H9 (cell line): ENCODE results near the gene C10orf71. TPM values are rescaled to one million over a fixed set of nuclear protein-coding genes. Genes with fewer than 3 reads are reported as not detected.

Source experiments
- DNase-seq: peaks from one replicate; pipeline ENCODE4 v3.0.0-alpha.2; 2017
- H2AFZ ChIP-seq: one replicate; pipeline ENCODE4 v1.6.1; 2013; ENCODE audit warnings: mild to moderate bottlenecking, low read length, control low read depth, moderate library complexity
- H2AK5ac ChIP-seq: 2 replicates; pipeline ENCODE4 v1.6.1; 2013; ENCODE audit warnings: low read length, control low read depth, mixed read lengths; ENCODE audit not compliant: insufficient read length
- H2BK120ac ChIP-seq: one replicate; pipeline ENCODE4 v1.6.1; 2013; ENCODE audit warnings: low read depth, mild to moderate bottlenecking, low read length, control low read depth, inconsistent platforms; ENCODE audit not compliant: poor library complexity, severe bottlenecking
- H2BK12ac ChIP-seq: 2 replicates; pipeline ENCODE4 v1.6.1; 2013; ENCODE audit warnings: low read length, control low read depth, mixed read lengths, low read depth; ENCODE audit not compliant: insufficient read length
- H2BK15ac ChIP-seq: 2 replicates; pipeline ENCODE4 v1.6.1; 2013; ENCODE audit warnings: low read depth, low read length, control low read depth
- H2BK20ac ChIP-seq: one replicate; pipeline ENCODE4 v1.6.1; 2013; ENCODE audit warnings: low read depth, mild to moderate bottlenecking, low read length, control low read depth, inconsistent platforms; ENCODE audit not compliant: poor library complexity, severe bottlenecking
- H2BK5ac ChIP-seq: 2 replicates; pipeline ENCODE4 v1.6.1; 2013; ENCODE audit warnings: low read length, control low read depth, mixed read lengths; ENCODE audit not compliant: insufficient read length
- H3K14ac ChIP-seq: 2 replicates; pipeline ENCODE4 v1.6.1; 2013; ENCODE audit warnings: low read length, control low read depth; ENCODE audit not compliant: insufficient read depth
- H3K18ac ChIP-seq: 2 replicates; pipeline ENCODE4 v1.6.1; 2013; ENCODE audit warnings: low read depth, mild to moderate bottlenecking, mixed read lengths, low read length, control low read depth; ENCODE audit not compliant: insufficient read length
- H3K23ac ChIP-seq: 2 replicates; pipeline ENCODE4 v1.6.1; 2013; ENCODE audit warnings: low read length, control low read depth, mixed read lengths, low read depth; ENCODE audit not compliant: insufficient read length
- H3K23me2 ChIP-seq: 2 replicates; pipeline ENCODE4 v1.6.1; 2013; ENCODE audit warnings: low read depth, mild to moderate bottlenecking, mixed read lengths, low read length, control low read depth; ENCODE audit not compliant: insufficient read length, poor library complexity, severe bottlenecking
- H3K27ac ChIP-seq: 2 replicates; pipeline ENCODE4 v1.5.1; 2013; ENCODE audit warnings: low read length, control low read depth, mixed read lengths, low read depth; ENCODE audit not compliant: insufficient read length
- H3K27me3 ChIP-seq: 2 replicates; pipeline ENCODE4 v1.6.1; 2013; ENCODE audit warnings: low read length, control low read depth, inconsistent platforms; ENCODE audit not compliant: insufficient read depth
- H3K4ac ChIP-seq: 2 replicates; pipeline ENCODE4 v1.6.1; 2013; ENCODE audit warnings: low read depth, mild to moderate bottlenecking, control low read depth, inconsistent platforms, low read length, moderate library complexity
- H3K4me1 ChIP-seq: 2 replicates; pipeline ENCODE4 v1.6.1; 2013; ENCODE audit warnings: low read length, control low read depth, inconsistent platforms; ENCODE audit not compliant: insufficient read depth
- H3K4me2 ChIP-seq: 2 replicates; pipeline ENCODE4 v1.6.1; 2013; ENCODE audit warnings: low read length, control low read depth, mixed read lengths; ENCODE audit not compliant: insufficient read length, insufficient read depth
- H3K56ac ChIP-seq: 2 replicates; pipeline ENCODE4 v1.6.1; 2013; ENCODE audit warnings: low read depth, mild to moderate bottlenecking, mixed read lengths, low read length, control low read depth; ENCODE audit not compliant: insufficient read length
- H3K79me1 ChIP-seq: 2 replicates; pipeline ENCODE4 v1.6.1; 2013; ENCODE audit warnings: low read depth, mild to moderate bottlenecking, moderate library complexity, low read length, control low read depth, inconsistent platforms; ENCODE audit not compliant: insufficient read depth, poor library complexity, severe bottlenecking
- H3K79me2 ChIP-seq: 2 replicates; pipeline ENCODE4 v1.6.1; 2013; ENCODE audit warnings: low read length, control low read depth, inconsistent platforms; ENCODE audit not compliant: insufficient read depth
- H3K9ac ChIP-seq: 2 replicates; pipeline ENCODE4 v1.6.1; 2013; ENCODE audit warnings: low read length, control low read depth, mixed read lengths; ENCODE audit not compliant: insufficient read length; ENCODE audit errors: extremely low read depth
- H3K9me3 ChIP-seq: one replicate; pipeline ENCODE4 v1.6.1; 2013; ENCODE audit warnings: low read depth, low read length, inconsistent platforms; ENCODE audit not compliant: control insufficient read depth
- H3T11ph ChIP-seq: one replicate; pipeline ENCODE4 v1.6.1; 2013; ENCODE audit warnings: mild to moderate bottlenecking, low read length, control low read depth, inconsistent platforms
- H4K20me1 ChIP-seq: one replicate; pipeline ENCODE4 v1.6.1; 2013; ENCODE audit not compliant: control insufficient read depth, insufficient read length, insufficient read depth
- H4K5ac ChIP-seq: 2 replicates; pipeline ENCODE4 v1.6.1; 2013; ENCODE audit warnings: low read depth, mild to moderate bottlenecking, mixed read lengths, low read length, control low read depth; ENCODE audit not compliant: insufficient read length
- H4K8ac ChIP-seq: replicated peaks from 2 replicates; pipeline ENCODE4 v1.6.1; 2013; ENCODE audit warnings: low read length, control low read depth, mixed read lengths, low read depth; ENCODE audit not compliant: insufficient read length
- H4K91ac ChIP-seq: 2 replicates; pipeline ENCODE4 v1.6.1; 2013; ENCODE audit warnings: low read depth, mild to moderate bottlenecking, moderate library complexity, mixed read lengths, low read length, control low read depth; ENCODE audit not compliant: insufficient read length
- H3K27ac Mint-ChIP-seq, 3 experiments: 2 replicates in 2 of 3; 3 replicates in 1 of 3; pipeline ENCODE4 v1.8.0; 2020 to 2021; ENCODE audit warnings: mixed read lengths in 3 of 3, mild to moderate bottlenecking in 1 of 3, moderate library complexity in 1 of 3
- H3K27me3 Mint-ChIP-seq: 2 replicates; pipeline ENCODE4 v1.8.0; 2021; ENCODE audit warnings: low read depth, mild to moderate bottlenecking, moderate library complexity, mixed read lengths
- H3K36me3 Mint-ChIP-seq, 3 experiments: 2 replicates in 2 of 3; 3 replicates in 1 of 3; pipeline ENCODE4 v1.8.0; 2020 to 2021; ENCODE audit warnings: low read depth in 3 of 3, mixed read lengths in 3 of 3; ENCODE audit not compliant: insufficient read depth in 1 of 3
- H3K4me1 Mint-ChIP-seq, 2 experiments: 2 replicates each; pipeline ENCODE4 v1.8.0; 2020; ENCODE audit warnings: mixed read lengths in 2 of 2
- H3K4me3 Mint-ChIP-seq, 2 experiments: 2 replicates in 1 of 2; 3 replicates in 1 of 2; pipeline ENCODE4 v1.8.0; 2020 to 2021; ENCODE audit warnings: mild to moderate bottlenecking in 2 of 2, mixed read lengths in 2 of 2, moderate library complexity in 1 of 2
- H3K9me3 Mint-ChIP-seq, 2 experiments: 2 replicates in 1 of 2; 3 replicates in 1 of 2; pipeline ENCODE4 v1.8.0; 2020; ENCODE audit warnings: mild to moderate bottlenecking in 2 of 2, mixed read lengths in 2 of 2, moderate library complexity in 1 of 2
- WGBS: extraction: QIAGEN DNeasy Blood & Tissue Kit; methylation state at CpG from one replicate; pipeline ENCODE4 v1.1.7; 2013; ENCODE audit warnings: missing lambda C conversion rate, low lambda C conversion rate, mixed read lengths; ENCODE audit not compliant: insufficient read length; ENCODE audit errors: extremely low coverage; 5-methylcytosine and 5-hydroxymethylcytosine counted together
- total RNA-seq: library from RNA; stranded (reverse); gene quantifications from 2 replicates; pipeline ENCODE4 v1.2.1, GENCODE V29; 2021
- TF ChIP-seq, protein P1 (sequence below): fragments of 200-600 bp; sonication (generic); conservative IDR thresholded peaks from 3 replicates; pipeline ENCODE4 v1.8.0; 2021; ENCODE audit warnings: antibody characterized with exemption, mild to moderate bottlenecking

The C10orf71 gene
- total RNA-seq, 1 experiment from 2014 or later, result not detected

DNA sequence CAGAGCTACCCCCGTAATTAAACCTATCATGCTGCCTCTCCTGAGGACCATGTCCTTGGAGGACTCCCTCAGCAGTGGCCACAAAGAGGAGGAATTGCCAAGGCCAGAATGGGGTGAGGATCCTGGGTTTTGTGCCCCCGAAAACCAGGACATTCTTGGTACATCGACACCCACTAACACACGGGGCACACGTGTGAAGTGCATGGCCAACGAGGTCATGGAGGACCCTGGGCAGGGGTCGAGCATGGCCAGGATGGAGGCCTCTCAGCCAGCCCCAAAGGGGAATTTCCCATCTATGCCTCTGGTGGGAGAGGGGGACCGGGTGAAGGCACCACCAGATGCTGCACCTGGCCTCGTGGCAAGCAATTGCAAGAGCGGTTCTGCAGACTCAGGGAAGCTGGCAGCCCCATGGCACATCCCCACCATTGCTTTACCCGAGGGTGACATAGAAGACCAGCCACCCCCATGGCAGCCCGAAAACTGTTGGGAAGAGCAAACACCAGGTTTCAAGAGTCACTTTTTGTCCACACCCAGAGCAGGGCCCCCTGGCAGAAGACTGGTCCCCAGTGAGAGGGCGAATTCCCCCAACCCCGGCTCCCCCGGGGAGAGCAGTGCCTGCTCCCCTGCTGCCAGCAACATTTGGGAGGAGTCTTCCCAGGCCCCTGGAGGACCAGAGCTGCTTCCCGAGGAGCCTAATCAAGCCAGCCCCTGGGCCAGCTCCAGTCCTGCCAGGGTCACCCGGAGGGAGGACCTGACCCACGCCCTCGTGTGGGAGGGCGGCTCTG is 26.4 kb downstream of the C10orf71 start:
- no peaks in the 10 kb centered on the region; a peak in 1 of 5 replicates for H3K9me3 Mint-ChIP-seq
- Histone ChIP-seq H3K27me3 (no peaks in the 10 kb centered on the region), H3K9ac (no peak overlapping the region), H2BK15ac (no peak overlapping the region), H3K18ac (no peak overlapping the region), H3K4me1 (no peaks in the 10 kb centered on the region), H2BK12ac (no peak overlapping the region), H3K56ac (no peak overlapping the region), H3K9me3 (no peaks in the 10 kb centered on the region), H3K14ac (no peak overlapping the region), H3K23ac (no peak overlapping the region), H2AFZ (no peak overlapping the region), H3T11ph (no peak overlapping the region), H2BK120ac (no peak overlapping the region), H3K79me1 (no peaks in the 10 kb centered on the region), H2AK5ac (no peak overlapping the region), H2BK5ac (no peak overlapping the region), H3K23me2 (no peaks in the 10 kb centered on the region), H3K4ac (no peak overlapping the region), H4K20me1 (no peaks in the 10 kb centered on the region), H3K27ac (no peak overlapping the region), H3K79me2 (no peaks in the 10 kb centered on the region), H3K4me2 (no peak overlapping the region), H2BK20ac (no peak overlapping the region), H4K91ac (no peak overlapping the region), H4K8ac (no peak overlapping the region), H4K5ac (no peak overlapping the region)
- TF ChIP-seq, protein P1, sequence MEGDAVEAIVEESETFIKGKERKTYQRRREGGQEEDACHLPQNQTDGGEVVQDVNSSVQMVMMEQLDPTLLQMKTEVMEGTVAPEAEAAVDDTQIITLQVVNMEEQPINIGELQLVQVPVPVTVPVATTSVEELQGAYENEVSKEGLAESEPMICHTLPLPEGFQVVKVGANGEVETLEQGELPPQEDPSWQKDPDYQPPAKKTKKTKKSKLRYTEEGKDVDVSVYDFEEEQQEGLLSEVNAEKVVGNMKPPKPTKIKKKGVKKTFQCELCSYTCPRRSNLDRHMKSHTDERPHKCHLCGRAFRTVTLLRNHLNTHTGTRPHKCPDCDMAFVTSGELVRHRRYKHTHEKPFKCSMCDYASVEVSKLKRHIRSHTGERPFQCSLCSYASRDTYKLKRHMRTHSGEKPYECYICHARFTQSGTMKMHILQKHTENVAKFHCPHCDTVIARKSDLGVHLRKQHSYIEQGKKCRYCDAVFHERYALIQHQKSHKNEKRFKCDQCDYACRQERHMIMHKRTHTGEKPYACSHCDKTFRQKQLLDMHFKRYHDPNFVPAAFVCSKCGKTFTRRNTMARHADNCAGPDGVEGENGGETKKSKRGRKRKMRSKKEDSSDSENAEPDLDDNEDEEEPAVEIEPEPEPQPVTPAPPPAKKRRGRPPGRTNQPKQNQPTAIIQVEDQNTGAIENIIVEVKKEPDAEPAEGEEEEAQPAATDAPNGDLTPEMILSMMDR, result no peak
- no peak overlapping the region for H3K27ac Mint-ChIP-seq
- no peaks in the 10 kb centered on the region for H3K36me3 Mint-ChIP-seq
- DNase-seq, result no peak
- no CpG with 5 or more reads among the region's 20 CpGs for WGBS
- H3K4me1 Mint-ChIP-seq, result peaks cover 4 to 6% of the 10 kb centered on the region in 2 experiments
- peaks cover 12% of the 10 kb centered on the region for H3K27me3 Mint-ChIP-seq
- no peak overlapping the region for H3K4me3 Mint-ChIP-seq
